ENCODE measurements around the gene DOCK2.

DNA sequence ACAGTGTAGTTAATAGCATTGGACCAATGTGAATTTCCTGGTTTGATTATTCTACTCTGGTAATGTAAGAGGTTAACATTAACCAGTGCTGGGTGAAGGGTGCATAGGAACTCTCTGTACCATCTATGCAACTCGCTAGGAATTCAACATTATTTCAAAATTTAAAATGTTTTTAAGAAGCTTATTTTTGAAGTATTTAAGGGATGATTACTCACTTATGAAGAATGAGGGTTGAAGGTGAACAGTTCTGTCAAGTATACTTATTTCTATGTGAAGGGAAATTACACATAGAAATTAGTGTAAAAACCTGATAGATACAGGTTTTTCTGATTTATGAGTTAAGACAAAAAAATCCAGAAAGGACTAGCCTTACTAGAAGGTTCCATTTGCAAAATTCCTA, 177.4 kb downstream of the DOCK2 start:
- no peak for TF ChIP-seq CTCF (conservative IDR thresholded peaks at IDR 0.05; ENCODE audit: low read depth, low read length)
- TF ChIP-seq EZH2phosphoT487 (IDR thresholded peaks at IDR 0.05; ENCODE audit: borderline replicate concordance, low read length): no peak

Data from PC-3 (cell line).